GM21367 (cell line): Measurements from ENCODE around the gene ZNF764.
"Not testable (repeated sequence)": the region's sequence is repeated elsewhere in the genome, so short reads cannot be mapped to it uniquely, and the experiment has no call there.

Source experiments
- ATAC-seq: cut with Tn5 transposase; IDR thresholded peaks from one replicate; pipeline ENCODE4 v1.9.1; 2021; ENCODE audit not compliant: unreplicated experiment

ZNF764 gene

GRCh38 chr16:30548416-30549253, 9.5 kb downstream of the ZNF764 start:
- ATAC-seq, result no peak

GRCh38 chr16:30546115-30546514, 12.1 kb downstream of the ZNF764 start:
- ATAC-seq, result no peak

GRCh38 chr16:30543067-30543466, 15.1 kb downstream of the ZNF764 start:
- ATAC-seq, result no peak

GRCh38 chr16:30541502-30542329, 16.5 kb downstream of the ZNF764 start:
- ATAC-seq, result no peak

GRCh38 chr16:30540916-30541464, 17.2 kb downstream of the ZNF764 start:
- ATAC-seq, result not testable (repeated sequence)

- ATAC-seq, result not testable (repeated sequence)
Observed at GRCh38 chr16:30539986-30540526, 18.1 kb downstream of the ZNF764 start.

- ATAC-seq, result no peak
Observed at GRCh38 chr16:30539000-30539964, 18.9 kb downstream of the ZNF764 start.

- ATAC-seq, result not testable (repeated sequence)
Observed at GRCh38 chr16:30536391-30537024, 21.7 kb downstream of the ZNF764 start.

GRCh38 chr16:30535777-30536190, 22.4 kb downstream of the ZNF764 start:
- peak; percentile 45 for ATAC-seq

GRCh38 chr16:30535106-30535776, 22.9 kb downstream of the ZNF764 start:
- ATAC-seq, result no peak

GRCh38 chr16:30534368-30535105, 23.6 kb downstream of the ZNF764 start, which contains the start of gene ZNF747:
TSS of gene ZNF747 (minus strand) at chr16:30534858. CDS start at chr16:30534679, 179 bp downstream.
- peak; percentile 42 for ATAC-seq

GRCh38 chr16:30533748-30534367, 24.3 kb downstream of the ZNF764 start:
- ATAC-seq, result no peak

GRCh38 chr16:30533146-30533522, 25.0 kb downstream of the ZNF764 start:
- no peak for ATAC-seq

GRCh38 chr16:30532285-30533145, 25.7 kb downstream of the ZNF764 start:
- ATAC-seq, result no peak

- ATAC-seq, result no peak
Observed at GRCh38 chr16:30530163-30531037, 27.8 kb downstream of the ZNF764 start.
